Measurements from ENCODE around the gene ZNF775. TPM values are rescaled to one million over a fixed set of nuclear protein-coding genes. Genes with fewer than 3 reads are reported as not detected.
A peak's percentile ranks its signal among the peaks of the same experiment; 100 is the strongest.

Gene ZNF775
- total and polyA plus RNA-seq, 8 donors: 4.0 to 11.7 (median 5.8) TPM

- Histone ChIP-seq H3K9me3 (no peaks in the 10 kb centered on the region), H3K27ac (peak overlapping the region; percentile 91), H3K4me3 (peak overlapping the region; percentile 49 to 55), H3K4me1 (peaks cover 6 to 26% of the 10 kb centered on the region in 2 donors), H3K36me3 (no peaks in the 10 kb centered on the region), H3K27me3 (no peaks in the 10 kb centered on the region)
- ATAC-seq (peak; percentile 54), DNase-seq (peak in 2 of 4 donors; percentile 61 to 82)
- no peak for TF ChIP-seq CTCF (IDR thresholded peaks at IDR 0.05)
- intact Hi-C loops (cut with DNase I): no loop called here
Measured at GRCh38 chr7:150405584-150406311, 26.6 kb downstream of the ZNF775 start.

GRCh38 chr7:150406312-150406566 lies 27.1 kb downstream of the ZNF775 start:
- DNase-seq (no peak), ATAC-seq (no peak)
- no peaks in the 10 kb centered on the region for H3K36me3 ChIP-seq
- TF ChIP-seq CTCF (IDR thresholded peaks at IDR 0.05): no peak
- intact Hi-C loops (cut with DNase I): no loop called here
- peaks cover 6 to 26% of the 10 kb centered on the region in 2 donors for H3K4me1 ChIP-seq
- H3K27me3 ChIP-seq: no peaks in the 10 kb centered on the region
- H3K4me3 ChIP-seq: peak overlapping the region in 1 of 2 donors; percentile 55
- H3K9me3 ChIP-seq: no peaks in the 10 kb centered on the region
- peak overlapping the region; percentile 91 for H3K27ac ChIP-seq

GRCh38 chr7:150406567-150407421 lies 27.7 kb downstream of the ZNF775 start:
- no peak for TF ChIP-seq CTCF (IDR thresholded peaks at IDR 0.05)
- H3K4me1 ChIP-seq: peaks cover 6 to 26% of the 10 kb centered on the region in 2 donors
- H3K36me3 ChIP-seq: no peaks in the 10 kb centered on the region
- H3K9me3 ChIP-seq: no peaks in the 10 kb centered on the region
- H3K4me3 ChIP-seq: peak overlapping the region in 1 of 2 donors; percentile 55
- no peaks in the 10 kb centered on the region for H3K27me3 ChIP-seq
- peak in 3 of 4 donors; percentile 25 to 38 (median 30) for DNase-seq
- peak overlapping the region; percentile 91 for H3K27ac ChIP-seq
- intact Hi-C loops (cut with DNase I): no loop called here
- no peak for ATAC-seq

GRCh38 chr7:150407588-150408392 lies 28.7 kb downstream of the ZNF775 start:
- Histone ChIP-seq H3K9me3 (no peaks in the 10 kb centered on the region), H3K27me3 (no peaks in the 10 kb centered on the region), H3K4me3 (no peak overlapping the region), H3K4me1 (peaks cover 6 to 26% of the 10 kb centered on the region in 2 donors), H3K27ac (no peak overlapping the region), H3K36me3 (no peaks in the 10 kb centered on the region)
- no peak for TF ChIP-seq CTCF (IDR thresholded peaks at IDR 0.05)
- DNase-seq: peak in 2 of 4 donors; percentile 28 to 75
- no peak for ATAC-seq
- intact Hi-C loops (cut with DNase I): no loop called here
